Cardiac muscle cell (in vitro differentiated cells and primary cell): Measurements from ENCODE around the gene BEAN1. TPM values are rescaled to one million over a fixed set of nuclear protein-coding genes. Genes with fewer than 3 reads are reported as not detected.

Experiments used
- DNase-seq, 2 donors: peaks; one replicate each; pipeline versions ENCODE4 v3.0.0 to v3.0.0-alpha.2; 2010 to 2017; ENCODE audit warnings: low read depth in 1 of 2, low spot score in 1 of 2
- H3K27ac ChIP-seq: fragments of 200-600 bp; sonication (generic); 2 replicates; pipeline ENCODE4 v1.5.1; 2016
- H3K27me3 ChIP-seq: fragments of 200-600 bp; sonication (generic); 2 replicates; pipeline ENCODE4 v1.6.0; 2016; ENCODE audit warnings: control low read depth
- H3K36me3 ChIP-seq: fragments of 200-600 bp; sonication (generic); 2 replicates; pipeline ENCODE4 v1.5.1; 2016; ENCODE audit warnings: control low read depth
- H3K4me1 ChIP-seq: fragments of 200-600 bp; sonication (generic); 2 replicates; pipeline ENCODE4 v1.8.1; 2017; ENCODE audit warnings: low read depth, mild to moderate bottlenecking, mixed run types
- H3K4me3 ChIP-seq: fragments of 200-600 bp; sonication (generic); 2 replicates; pipeline ENCODE4 v1.5.1; 2016; ENCODE audit warnings: mild to moderate bottlenecking
- H3K9me3 ChIP-seq: fragments of 200-600 bp; sonication (generic); 2 replicates; pipeline ENCODE4 v1.5.1; 2017; ENCODE audit warnings: low read depth, mild to moderate bottlenecking, control low read depth
- CTCF ChIP-seq: IDR thresholded peaks from 2 replicates; pipeline ENCODE4 v1.5.1; 2012; ENCODE audit warnings: low read depth, mild to moderate bottlenecking, low read length
- polyA plus RNA-seq: library from polyadenylated mRNA; unstranded; fragments of >200 nt; fragmentation: Nextera tagmentation; extraction: Ambion mirVana; gene quantifications from 2 replicates; pipeline ENCODE4 v1.2.1, GENCODE V29; 2016
- total RNA-seq: library from RNA; depleted of rRNA; stranded (reverse); fragments of >200 nt; gene quantifications from 2 replicates; pipeline ENCODE4 v1.2.3, GENCODE V29; 2016

The BEAN1 gene
- total and polyA plus RNA-seq, 2 experiments from 2014 or later = 1.2 to 2.9 TPM

GRCh38 chr16:66476328-66477027, 49.4 kb downstream of the BEAN1 start:
- no peaks in the 10 kb centered on the region for H3K4me1 ChIP-seq

GRCh38 chr16:66477028-66477515, 50.0 kb downstream of the BEAN1 start:
- TF ChIP-seq CTCF = no peak
- H3K27ac ChIP-seq = no peak overlapping the region
- no peak overlapping the region for H3K4me3 ChIP-seq
- H3K27me3 ChIP-seq = peaks cover 7% of the 10 kb centered on the region
- peak in 1 of 2 donors; percentile 31 for DNase-seq
- no peaks in the 10 kb centered on the region for H3K36me3 ChIP-seq
- no peaks in the 10 kb centered on the region for H3K9me3 ChIP-seq
- no peaks in the 10 kb centered on the region for H3K4me1 ChIP-seq

More at GRCh38 chr16:66476328-66477027, 49.4 kb downstream of the BEAN1 start:
- H3K27me3 ChIP-seq = peaks cover 7% of the 10 kb centered on the region
- no peak for TF ChIP-seq CTCF
- H3K9me3 ChIP-seq = no peaks in the 10 kb centered on the region
- DNase-seq = peak in 1 of 2 donors; percentile 23
- no peak overlapping the region for H3K27ac ChIP-seq
- H3K4me3 ChIP-seq = no peak overlapping the region
- no peaks in the 10 kb centered on the region for H3K36me3 ChIP-seq

GRCh38 chr16:66478733-66479511, 51.8 kb downstream of the BEAN1 start:
- Histone ChIP-seq H3K27me3 (peaks cover 7% of the 10 kb centered on the region), H3K4me3 (no peak overlapping the region), H3K9me3 (no peaks in the 10 kb centered on the region), H3K27ac (no peak overlapping the region), H3K4me1 (no peaks in the 10 kb centered on the region), H3K36me3 (no peaks in the 10 kb centered on the region)
- peak; percentile 51 to 65 for DNase-seq
- peak; percentile 84 for TF ChIP-seq CTCF

DNA sequence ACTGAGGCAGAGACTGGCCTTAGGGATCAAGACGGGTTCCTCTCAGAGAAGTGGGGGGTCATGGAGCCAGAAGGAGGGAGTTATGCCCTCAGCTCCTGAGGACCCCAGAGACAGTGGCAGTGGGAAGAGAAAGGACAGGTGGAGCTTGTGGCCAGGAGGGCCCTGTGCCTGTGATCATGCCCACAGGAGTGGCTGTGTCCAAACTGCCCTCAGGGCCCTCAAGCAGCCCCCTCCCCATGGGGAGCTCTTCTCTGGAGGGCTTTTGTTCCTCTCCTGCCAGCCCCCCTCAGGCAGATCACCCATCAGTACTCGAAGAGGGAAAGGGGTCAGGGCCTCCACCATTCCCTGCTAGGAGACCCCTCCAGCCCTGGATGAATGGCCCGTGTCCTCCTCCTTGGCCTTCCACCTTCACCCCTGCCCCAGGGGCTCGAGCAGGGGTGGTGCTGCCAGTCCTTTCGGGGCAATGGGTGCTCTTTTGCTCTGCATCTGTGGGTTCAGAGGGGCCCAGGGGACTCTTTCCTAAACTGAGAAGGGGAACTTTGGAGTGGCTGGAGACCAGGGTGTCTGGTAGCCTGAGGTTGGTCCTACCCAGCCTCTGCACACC, 52.7 kb downstream of the BEAN1 start:
- Histone ChIP-seq H3K4me3 (no peak overlapping the region), H3K36me3 (no peaks in the 10 kb centered on the region), H3K9me3 (no peaks in the 10 kb centered on the region), H3K27me3 (peaks cover 6% of the 10 kb centered on the region), H3K27ac (no peak overlapping the region), H3K4me1 (no peaks in the 10 kb centered on the region)
- no peak for TF ChIP-seq CTCF
- DNase-seq = no peak

- H3K4me1 ChIP-seq = no peaks in the 10 kb centered on the region
- H3K9me3 ChIP-seq = no peaks in the 10 kb centered on the region
- H3K36me3 ChIP-seq = no peaks in the 10 kb centered on the region
- no peaks in the 10 kb centered on the region for H3K27me3 ChIP-seq
- no peak for TF ChIP-seq CTCF
- H3K27ac ChIP-seq = no peak overlapping the region
- no peak for DNase-seq
- H3K4me3 ChIP-seq = no peak overlapping the region
Measured at GRCh38 chr16:66480265-66481080, 53.4 kb downstream of the BEAN1 start.
